HG03442 (cell line): ENCODE measurements around the gene GSTA3.
A peak's percentile ranks its signal among the peaks of the same experiment; 100 is the strongest.
"Not testable (repeated sequence)": the region's sequence is repeated elsewhere in the genome, so short reads cannot be mapped to it uniquely, and the experiment has no call there.

Experiments
- ATAC-seq: cut with Tn5 transposase; IDR thresholded peaks from one replicate; pipeline ENCODE4 v1.9.1; 2021; ENCODE audit warnings: mild to moderate bottlenecking, moderate library complexity; ENCODE audit not compliant: unreplicated experiment

Gene GSTA3

GRCh38 chr6:52918027-52918686, 8.7 kb upstream of the GSTA3 start:
- ATAC-seq, result not testable (repeated sequence)

- ATAC-seq, result no peak
Measured at GRCh38 chr6:52914516-52914915, 5.0 kb upstream of the GSTA3 start.

GRCh38 chr6:52910091-52910490, 593 bp upstream of the GSTA3 start:
- ATAC-seq, result no peak

GRCh38 chr6:52909131-52909530, 367 bp downstream of the GSTA3 start:
- ATAC-seq, result no peak

- no peak for ATAC-seq
Measured at GRCh38 chr6:52908526-52908925, 972 bp downstream of the GSTA3 start.

GRCh38 chr6:52904562-52905279, 4.8 kb downstream of the GSTA3 start:
- no peak for ATAC-seq

GRCh38 chr6:52900536-52900935, 9.0 kb downstream of the GSTA3 start:
- ATAC-seq, result no peak

- ATAC-seq, result not testable (repeated sequence)
Measured at GRCh38 chr6:52895790-52896189, 13.7 kb downstream of the GSTA3 start.

- ATAC-seq, result no peak
Measured at GRCh38 chr6:52894285-52894684, 15.2 kb downstream of the GSTA3 start.

- ATAC-seq, result no peak
Measured at GRCh38 chr6:52893803-52894202, 15.7 kb downstream of the GSTA3 start.

- no peak for ATAC-seq
Measured at GRCh38 chr6:52893221-52893620, 16.3 kb downstream of the GSTA3 start.

- no peak for ATAC-seq
Measured at GRCh38 chr6:52890018-52890417, 19.5 kb downstream of the GSTA3 start.

GRCh38 chr6:52887910-52888524, 21.5 kb downstream of the GSTA3 start:
- no peak for ATAC-seq

- peak; percentile 99 for ATAC-seq
Measured at GRCh38 chr6:52881996-52882841, 27.3 kb downstream of the GSTA3 start.

GRCh38 chr6:52881662-52881995, 27.9 kb downstream of the GSTA3 start:
- ATAC-seq, result no peak

- ATAC-seq, result no peak
Measured at GRCh38 chr6:52877786-52878185, 31.7 kb downstream of the GSTA3 start.

- no peak for ATAC-seq
Measured at GRCh38 chr6:52877168-52877567, 32.3 kb downstream of the GSTA3 start.

- ATAC-seq, result no peak
Measured at GRCh38 chr6:52876056-52876787, 33.3 kb downstream of the GSTA3 start.

GRCh38 chr6:52872031-52872430, 37.5 kb downstream of the GSTA3 start:
- ATAC-seq, result no peak

GRCh38 chr6:52871621-52872020, 37.9 kb downstream of the GSTA3 start:
- ATAC-seq, result no peak
